Body of pancreas (tissue), 4 donors: Measurements from ENCODE around the gene SH3TC1.

Source experiments
- CTCF ChIP-seq, 7 experiments: fragments of 450-650 bp in 4 of 7; fragments of 200-600 bp in 3 of 7; sonication (generic) in 3 of 7; IDR thresholded peaks; one replicate each; pipeline ENCODE4 v1.5.1; 2016 to 2019; ENCODE audit warnings: antibody characterized with exemption in 7 of 7
- POLR2A ChIP-seq, 3 donors: fragments of 450-650 bp; IDR thresholded peaks; one replicate each; pipeline ENCODE4 v1.6.1; 2016; ENCODE audit warnings: antibody characterized with exemption in 3 of 3, mild to moderate bottlenecking in 2 of 3

- TF ChIP-seq CTCF (IDR thresholded peaks at IDR 0.05) (no peak), POLR2A (IDR thresholded peaks at IDR 0.05) (no peak)
Observed at GRCh38 chr4:8153441-8153840, 45.6 kb upstream of the SH3TC1 start.
